GM21367 (cell line): ENCODE data around the gene KCNMA1.

Experiments
- ATAC-seq: cut with Tn5 transposase; IDR thresholded peaks from one replicate; pipeline ENCODE4 v1.9.1; 2021; ENCODE audit not compliant: unreplicated experiment

The KCNMA1 gene

GRCh38 chr10:77494756-77495541 lies 142.7 kb downstream of the KCNMA1 start:
- no peak for ATAC-seq

GRCh38 chr10:77494327-77494726 lies 143.3 kb downstream of the KCNMA1 start:
- no peak for ATAC-seq

- ATAC-seq, result no peak
Observed at GRCh38 chr10:77493851-77494261, 143.8 kb downstream of the KCNMA1 start.

GRCh38 chr10:77493239-77493806 lies 144.3 kb downstream of the KCNMA1 start:
- no peak for ATAC-seq

- no peak for ATAC-seq
Observed at GRCh38 chr10:77492368-77492994, 145.1 kb downstream of the KCNMA1 start.

GRCh38 chr10:77490534-77491314 lies 146.9 kb downstream of the KCNMA1 start:
- ATAC-seq, result no peak

- no peak for ATAC-seq
Observed at GRCh38 chr10:77486517-77486916, 151.1 kb downstream of the KCNMA1 start.

GRCh38 chr10:77485847-77486246 lies 151.8 kb downstream of the KCNMA1 start:
- ATAC-seq, result no peak

- no peak for ATAC-seq
Observed at GRCh38 chr10:77482072-77482471, 155.5 kb downstream of the KCNMA1 start.

- ATAC-seq, result no peak
Observed at GRCh38 chr10:77479586-77479985, 158.0 kb downstream of the KCNMA1 start.

GRCh38 chr10:77478962-77479359 lies 158.6 kb downstream of the KCNMA1 start:
- ATAC-seq, result no peak

- ATAC-seq, result no peak
Observed at GRCh38 chr10:77478247-77478961, 159.2 kb downstream of the KCNMA1 start.

GRCh38 chr10:77475522-77475921 lies 162.1 kb downstream of the KCNMA1 start:
- ATAC-seq, result no peak

GRCh38 chr10:77474939-77475338 lies 162.7 kb downstream of the KCNMA1 start:
- no peak for ATAC-seq

GRCh38 chr10:77474386-77474785 lies 163.2 kb downstream of the KCNMA1 start:
- ATAC-seq, result no peak

GRCh38 chr10:77472146-77472545 lies 165.5 kb downstream of the KCNMA1 start:
- ATAC-seq, result no peak

GRCh38 chr10:77471069-77471536 lies 166.5 kb downstream of the KCNMA1 start:
- ATAC-seq, result no peak

GRCh38 chr10:77467422-77467963 lies 170.1 kb downstream of the KCNMA1 start:
- ATAC-seq, result no peak

- no peak for ATAC-seq
Observed at GRCh38 chr10:77463967-77464745, 173.5 kb downstream of the KCNMA1 start.

- no peak for ATAC-seq
Observed at GRCh38 chr10:77463499-77463898, 174.1 kb downstream of the KCNMA1 start.
